Measurements from ENCODE around the gene C12orf57. TPM values are rescaled to one million over a fixed set of nuclear protein-coding genes. Genes with fewer than 3 reads are reported as not detected.

C12orf57 gene
- polyA plus RNA-seq, 1 donor from 2014 or later, result 500 TPM

DNA sequence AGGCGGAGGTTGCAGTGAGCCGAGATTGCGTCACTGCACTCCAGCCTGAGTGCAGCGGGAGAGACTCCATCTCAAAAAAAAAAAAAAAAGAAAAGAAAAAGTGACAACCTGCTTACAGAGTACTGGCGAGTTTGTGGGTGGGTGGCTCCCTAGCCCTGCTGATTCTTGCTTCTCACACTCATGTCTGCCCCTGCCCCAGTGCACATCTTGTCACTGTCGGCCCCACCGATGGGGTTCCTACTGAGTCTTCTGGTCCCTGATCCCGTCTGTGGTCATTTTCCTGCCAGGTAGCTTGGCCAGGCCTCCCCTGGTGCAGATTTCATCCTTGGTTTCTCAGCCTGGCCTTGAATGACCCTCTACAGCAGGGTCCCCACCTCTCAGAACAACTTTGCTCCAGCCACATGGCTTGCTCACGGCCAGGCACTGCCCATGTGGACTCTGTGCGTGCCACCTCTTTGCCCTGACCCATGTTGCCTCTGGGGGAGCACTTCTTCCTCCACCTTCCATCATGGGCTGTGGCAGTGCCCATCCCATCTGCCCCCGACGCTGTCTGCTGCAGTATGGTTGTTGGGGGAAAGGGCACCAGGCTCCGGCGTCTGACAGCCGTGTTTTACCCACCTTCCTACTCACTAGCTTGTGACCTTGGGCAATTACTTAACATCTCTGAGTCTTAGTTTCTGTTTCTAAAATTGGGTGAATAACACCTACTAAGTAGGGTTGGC, 5.2 kb downstream of the C12orf57 start:
- Histone ChIP-seq H3K4me2 (ENCODE audit: low read length) (no peak overlapping the region), H2AFZ (ENCODE audit: low read depth, low read length) (no peak overlapping the region), H3K27ac (ENCODE audit: low read length) (no peak overlapping the region), H3F3A (ENCODE audit: insufficient read depth, low read length, poor library complexity, severe bottlenecking) (no peaks in the 10 kb centered on the region), H3K36me3 (ENCODE audit: insufficient read depth, low read length) (no peaks in the 10 kb centered on the region), H3K4me3 (ENCODE audit: low read length) (no peak overlapping the region), H3K9ac (ENCODE audit: low read length) (no peak overlapping the region), H3K9me3 (ENCODE audit: low read length) (no peaks in the 10 kb centered on the region), H4K20me1 (ENCODE audit: insufficient read depth) (no peaks in the 10 kb centered on the region), H3K9me2 (ENCODE audit: insufficient read depth, low read length) (no peaks in the 10 kb centered on the region), H3K27me3 (ENCODE audit: insufficient read depth, low read depth, low read length) (no peaks in the 10 kb centered on the region), H3K79me2 (replicated peaks; ENCODE audit: insufficient read depth, low read length) (no peaks in the 10 kb centered on the region)
- TF ChIP-seq CTCF (IDR thresholded peaks at IDR 0.05; ENCODE audit: poor library complexity, severe bottlenecking), result no peak
- TF ChIP-seq TAF1 (IDR thresholded peaks at IDR 0.05; ENCODE audit: low read depth), result no peak
- no peak for TF ChIP-seq EZH2 (IDR thresholded peaks at IDR 0.05; ENCODE audit: borderline replicate concordance, insufficient read depth, low read length, poor library complexity, severe bottlenecking)
- no peak for TF ChIP-seq POLR2AphosphoS5 (IDR thresholded peaks at IDR 0.05)

DNA sequence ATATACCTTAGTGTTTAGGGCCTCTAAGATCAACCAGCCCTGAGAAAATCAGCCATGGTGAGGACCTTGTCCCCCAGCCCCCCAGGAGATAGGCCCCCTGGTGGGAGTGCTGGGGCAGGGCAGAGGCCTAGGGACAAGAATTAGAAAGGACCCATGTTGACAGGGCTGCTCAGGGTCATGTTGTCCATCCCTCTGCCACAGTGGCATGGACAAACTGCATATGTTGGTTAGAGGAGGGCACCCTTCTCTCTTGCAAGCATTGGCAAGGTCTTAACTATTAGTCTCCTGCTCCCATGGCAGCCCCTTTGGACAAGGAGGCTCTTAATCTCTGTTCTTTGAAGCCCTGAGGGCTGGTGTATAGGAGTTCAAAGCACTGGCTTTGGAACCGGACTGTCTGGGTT, 6.6 kb downstream of the C12orf57 start:
- Histone ChIP-seq H3K79me2 (replicated peaks; ENCODE audit: insufficient read depth, low read length) (no peaks in the 10 kb centered on the region), H3K27me3 (ENCODE audit: insufficient read depth, low read depth, low read length) (no peaks in the 10 kb centered on the region), H3K27ac (ENCODE audit: low read length) (no peak overlapping the region), H2AFZ (ENCODE audit: low read depth, low read length) (no peak overlapping the region), H3K9me3 (ENCODE audit: low read length) (no peaks in the 10 kb centered on the region), H3K4me3 (ENCODE audit: low read length) (no peak overlapping the region), H3K4me2 (ENCODE audit: low read length) (no peak overlapping the region), H3K9me2 (ENCODE audit: insufficient read depth, low read length) (no peaks in the 10 kb centered on the region), H3K36me3 (ENCODE audit: insufficient read depth, low read length) (no peaks in the 10 kb centered on the region), H3K9ac (ENCODE audit: low read length) (no peak overlapping the region), H3F3A (ENCODE audit: insufficient read depth, low read length, poor library complexity, severe bottlenecking) (no peaks in the 10 kb centered on the region), H4K20me1 (ENCODE audit: insufficient read depth) (no peaks in the 10 kb centered on the region)
- TF ChIP-seq TAF1 (IDR thresholded peaks at IDR 0.05; ENCODE audit: low read depth) (no peak), RAD21 (conservative IDR thresholded peaks at IDR 0.05) (no peak), CTCF (IDR thresholded peaks at IDR 0.05; ENCODE audit: poor library complexity, severe bottlenecking) (no peak), MXI1 (conservative IDR thresholded peaks at IDR 0.05; ENCODE audit: poor library complexity, severe bottlenecking) (no peak), EP300 (conservative IDR thresholded peaks at IDR 0.05; ENCODE audit: poor library complexity, severe bottlenecking) (no peak), POLR2AphosphoS5 (IDR thresholded peaks at IDR 0.05) (no peak), EZH2 (IDR thresholded peaks at IDR 0.05; ENCODE audit: borderline replicate concordance, insufficient read depth, low read length, poor library complexity, severe bottlenecking) (no peak), SMC3 (conservative IDR thresholded peaks at IDR 0.05; ENCODE audit: poor library complexity) (no peak), REST (IDR thresholded peaks at IDR 0.05; ENCODE audit: borderline replicate concordance) (no peak)
